ENCODE data around the gene CSNK1A1L. TPM values are rescaled to one million over a fixed set of nuclear protein-coding genes. Genes with fewer than 3 reads are reported as not detected.

Gene CSNK1A1L
- total and polyA plus RNA-seq, 7 experiments from 2014 or later, result not detected

GRCh38 chr13:37085606-37086005 is 19.9 kb downstream of the CSNK1A1L start:
- Histone ChIP-seq H3K9me3 (ENCODE audit: control insufficient read depth in 2 of 3, low read length in 3 of 3) (no peaks in the 10 kb centered on the region), H3K27me3 (ENCODE audit: control insufficient read depth in 2 of 2, insufficient read depth in 2 of 2, low read length in 2 of 2) (no peaks in the 10 kb centered on the region), H3K4me1 (ENCODE audit: control insufficient read depth in 2 of 2, insufficient read depth in 2 of 2, low read length in 2 of 2) (no peaks in the 10 kb centered on the region), H3K4me3 (ENCODE audit: low read length) (no peak overlapping the region), H3K27ac (ENCODE audit: low read depth, low read length) (no peak overlapping the region), H3K36me3 (ENCODE audit: control insufficient read depth in 2 of 3, insufficient read depth in 3 of 3, low read length in 3 of 3) (no peaks in the 10 kb centered on the region)
- Mint-ChIP-seq H3K36me3 (no peaks in the 10 kb centered on the region), H3K9me3 (no peaks in the 10 kb centered on the region), H3K4me3 (no peak overlapping the region), H3K4me1 (no peaks in the 10 kb centered on the region), H3K27ac (no peak overlapping the region), H3K27me3 (peaks cover 3 to 14% (median 10%) of the 10 kb centered on the region in 5 donors)
- POLR2A ChIA-PET, result no interaction called here
- ATAC-seq (no peak), DNase-seq (no peak)
- CTCF ChIA-PET, result interaction anchor here (0.9 kb wide), 1 partner anchor 1969 kb away, joined by 4 read pairs; no protein-coding TSS in a partner anchor
- intact Hi-C loops (cut with micrococcal nuclease), result no loop called here

GRCh38 chr13:37076818-37077217 is 28.6 kb downstream of the CSNK1A1L start:
- Mint-ChIP-seq H3K36me3 (no peaks in the 10 kb centered on the region), H3K27me3 (peaks cover 0 to 24% (median 5%) of the 10 kb centered on the region in 5 donors), H3K9me3 (no peaks in the 10 kb centered on the region), H3K4me1 (no peaks in the 10 kb centered on the region), H3K4me3 (no peak overlapping the region), H3K27ac (no peak overlapping the region)
- Histone ChIP-seq H3K4me3 (ENCODE audit: low read length) (no peak overlapping the region), H3K36me3 (ENCODE audit: control insufficient read depth in 2 of 3, insufficient read depth in 3 of 3, low read length in 3 of 3) (no peaks in the 10 kb centered on the region), H3K4me1 (ENCODE audit: control insufficient read depth in 2 of 2, insufficient read depth in 2 of 2, low read length in 2 of 2) (no peaks in the 10 kb centered on the region), H3K27ac (ENCODE audit: low read depth, low read length) (no peak overlapping the region), H3K9me3 (ENCODE audit: control insufficient read depth in 2 of 3, low read length in 3 of 3) (no peaks in the 10 kb centered on the region), H3K27me3 (ENCODE audit: control insufficient read depth in 2 of 2, insufficient read depth in 2 of 2, low read length in 2 of 2) (no peaks in the 10 kb centered on the region)
- intact Hi-C loops (cut with micrococcal nuclease), result loop anchor here in 1 of 2 donors (5.0 kb wide), 1 partner anchor 1505 kb away; no protein-coding TSS in a partner anchor
- ATAC-seq, result no peak
- ChIA-PET CTCF (interaction anchor here (0.6 kb wide), 2 partner anchors 409 to 1261 kb away, joined by 3 read pairs; no protein-coding TSS in a partner anchor), POLR2A (no interaction called here)
- DNase-seq, result no peak

GRCh38 chr13:37075164-37075563 is 30.3 kb downstream of the CSNK1A1L start:
- no peak overlapping the region for H3K4me3 Mint-ChIP-seq
- no peak overlapping the region for H3K4me3 ChIP-seq (ENCODE audit: low read length)
- no peaks in the 10 kb centered on the region for H3K4me1 ChIP-seq (ENCODE audit: control insufficient read depth in 2 of 2, insufficient read depth in 2 of 2, low read length in 2 of 2)
- no peak overlapping the region for H3K27ac Mint-ChIP-seq
- H3K9me3 Mint-ChIP-seq, result no peaks in the 10 kb centered on the region
- DNase-seq, result no peak
- H3K27me3 ChIP-seq (ENCODE audit: control insufficient read depth in 2 of 2, insufficient read depth in 2 of 2, low read length in 2 of 2), result no peaks in the 10 kb centered on the region
- H3K27me3 Mint-ChIP-seq, result peaks cover 0 to 14% (median 0%) of the 10 kb centered on the region in 5 donors
- no peak overlapping the region for H3K27ac ChIP-seq (ENCODE audit: low read depth, low read length)
- no peak for ATAC-seq
- intact Hi-C loops (cut with micrococcal nuclease), result loop anchor here in 1 of 2 donors (5.0 kb wide), 1 partner anchor 1507 kb away; no protein-coding TSS in a partner anchor
- CTCF ChIA-PET, result interaction anchor here (0.6 to 0.9 kb wide), 2 partner anchors 63 to 1941 kb away, joined by 3 read pairs; no protein-coding TSS in a partner anchor
- no peaks in the 10 kb centered on the region for H3K9me3 ChIP-seq (ENCODE audit: control insufficient read depth in 2 of 3, low read length in 3 of 3)
- no peaks in the 10 kb centered on the region for H3K36me3 Mint-ChIP-seq
- H3K36me3 ChIP-seq (ENCODE audit: control insufficient read depth in 2 of 3, insufficient read depth in 3 of 3, low read length in 3 of 3), result no peaks in the 10 kb centered on the region
- POLR2A ChIA-PET, result no interaction called here
- no peaks in the 10 kb centered on the region for H3K4me1 Mint-ChIP-seq

GRCh38 chr13:37074703-37075102 is 30.8 kb downstream of the CSNK1A1L start:
- no peaks in the 10 kb centered on the region for H3K9me3 ChIP-seq (ENCODE audit: control insufficient read depth in 2 of 3, low read length in 3 of 3)
- intact Hi-C loops (cut with micrococcal nuclease), result loop anchor here (1.0 to 5.0 kb wide), 3 partner anchors 1508 to 1841 kb away; no protein-coding TSS in a partner anchor
- H3K27ac Mint-ChIP-seq, result no peak overlapping the region
- H3K4me1 Mint-ChIP-seq, result no peaks in the 10 kb centered on the region
- H3K4me1 ChIP-seq (ENCODE audit: control insufficient read depth in 2 of 2, insufficient read depth in 2 of 2, low read length in 2 of 2), result no peaks in the 10 kb centered on the region
- no peaks in the 10 kb centered on the region for H3K36me3 Mint-ChIP-seq
- ChIA-PET CTCF (interaction anchor here (0.9 kb wide), 1 partner anchor 1941 kb away, joined by 3 read pairs; no protein-coding TSS in a partner anchor), POLR2A (no interaction called here)
- H3K4me3 ChIP-seq (ENCODE audit: low read length), result no peak overlapping the region
- no peak overlapping the region for H3K27ac ChIP-seq (ENCODE audit: low read depth, low read length)
- ATAC-seq, result peak; percentile 50
- H3K27me3 ChIP-seq (ENCODE audit: control insufficient read depth in 2 of 2, insufficient read depth in 2 of 2, low read length in 2 of 2), result no peaks in the 10 kb centered on the region
- H3K36me3 ChIP-seq (ENCODE audit: control insufficient read depth in 2 of 3, insufficient read depth in 3 of 3, low read length in 3 of 3), result no peaks in the 10 kb centered on the region
- DNase-seq, result peak in 3 of 9 donors; percentile 8 to 19 (median 15)
- H3K27me3 Mint-ChIP-seq, result peaks cover 0 to 14% (median 0%) of the 10 kb centered on the region in 5 donors
- H3K9me3 Mint-ChIP-seq, result no peaks in the 10 kb centered on the region
- no peak overlapping the region for H3K4me3 Mint-ChIP-seq

- intact Hi-C loops (cut with micrococcal nuclease), result no loop called here
- Mint-ChIP-seq H3K27ac (no peak overlapping the region), H3K36me3 (no peaks in the 10 kb centered on the region), H3K4me3 (no peak overlapping the region), H3K9me3 (no peaks in the 10 kb centered on the region), H3K27me3 (peaks cover 0 to 14% (median 0%) of the 10 kb centered on the region in 5 donors), H3K4me1 (no peaks in the 10 kb centered on the region)
- Histone ChIP-seq H3K4me1 (ENCODE audit: control insufficient read depth in 2 of 2, insufficient read depth in 2 of 2, low read length in 2 of 2) (no peaks in the 10 kb centered on the region), H3K27me3 (ENCODE audit: control insufficient read depth in 2 of 2, insufficient read depth in 2 of 2, low read length in 2 of 2) (no peaks in the 10 kb centered on the region), H3K4me3 (ENCODE audit: low read length) (no peak overlapping the region), H3K27ac (ENCODE audit: low read depth, low read length) (no peak overlapping the region), H3K9me3 (ENCODE audit: control insufficient read depth in 2 of 3, low read length in 3 of 3) (no peaks in the 10 kb centered on the region), H3K36me3 (ENCODE audit: control insufficient read depth in 2 of 3, insufficient read depth in 3 of 3, low read length in 3 of 3) (no peaks in the 10 kb centered on the region)
- ChIA-PET POLR2A (no interaction called here), CTCF (no interaction called here)
- DNase-seq, result no peak
- ATAC-seq, result no peak
Measured at GRCh38 chr13:37072024-37072423, 33.4 kb downstream of the CSNK1A1L start.

- Histone ChIP-seq H3K36me3 (ENCODE audit: control insufficient read depth in 2 of 3, insufficient read depth in 3 of 3, low read length in 3 of 3) (no peaks in the 10 kb centered on the region), H3K27me3 (ENCODE audit: control insufficient read depth in 2 of 2, insufficient read depth in 2 of 2, low read length in 2 of 2) (no peaks in the 10 kb centered on the region), H3K9me3 (ENCODE audit: control insufficient read depth in 2 of 3, low read length in 3 of 3) (no peaks in the 10 kb centered on the region), H3K4me1 (ENCODE audit: control insufficient read depth in 2 of 2, insufficient read depth in 2 of 2, low read length in 2 of 2) (no peaks in the 10 kb centered on the region), H3K27ac (ENCODE audit: low read depth, low read length) (no peak overlapping the region), H3K4me3 (ENCODE audit: low read length) (no peak overlapping the region)
- ChIA-PET POLR2A (no interaction called here), CTCF (no interaction called here)
- no peak overlapping the region for H3K4me3 Mint-ChIP-seq
- H3K36me3 Mint-ChIP-seq, result no peaks in the 10 kb centered on the region
- ATAC-seq (no peak), DNase-seq (no peak)
- no peaks in the 10 kb centered on the region for H3K9me3 Mint-ChIP-seq
- peaks cover 0 to 18% (median 5%) of the 10 kb centered on the region in 5 donors for H3K27me3 Mint-ChIP-seq
- no peaks in the 10 kb centered on the region for H3K4me1 Mint-ChIP-seq
- intact Hi-C loops (cut with micrococcal nuclease), result no loop called here
- H3K27ac Mint-ChIP-seq, result no peak overlapping the region
Measured at GRCh38 chr13:37070956-37071355, 34.5 kb downstream of the CSNK1A1L start.

GRCh38 chr13:37070145-37070695 is 35.2 kb downstream of the CSNK1A1L start:
- Histone ChIP-seq H3K4me3 (ENCODE audit: low read length) (no peak overlapping the region), H3K36me3 (ENCODE audit: control insufficient read depth in 2 of 3, insufficient read depth in 3 of 3, low read length in 3 of 3) (no peaks in the 10 kb centered on the region), H3K9me3 (ENCODE audit: control insufficient read depth in 2 of 3, low read length in 3 of 3) (no peaks in the 10 kb centered on the region), H3K4me1 (ENCODE audit: control insufficient read depth in 2 of 2, insufficient read depth in 2 of 2, low read length in 2 of 2) (no peaks in the 10 kb centered on the region), H3K27ac (ENCODE audit: low read depth, low read length) (no peak overlapping the region), H3K27me3 (ENCODE audit: control insufficient read depth in 2 of 2, insufficient read depth in 2 of 2, low read length in 2 of 2) (no peaks in the 10 kb centered on the region)
- Mint-ChIP-seq H3K9me3 (no peaks in the 10 kb centered on the region), H3K4me1 (no peaks in the 10 kb centered on the region), H3K36me3 (no peaks in the 10 kb centered on the region), H3K27ac (no peak overlapping the region), H3K27me3 (peaks cover 0 to 20% (median 5%) of the 10 kb centered on the region in 5 donors), H3K4me3 (no peak overlapping the region)
- ATAC-seq (peak; percentile 16), DNase-seq (no peak)
- intact Hi-C loops (cut with micrococcal nuclease), result no loop called here
- ChIA-PET CTCF (no interaction called here), POLR2A (no interaction called here)
